Measurements from ENCODE around the gene GLIPR1L1.
A peak's percentile ranks its signal among the peaks of the same experiment; 100 is the strongest.

GLIPR1L1 gene

DNA sequence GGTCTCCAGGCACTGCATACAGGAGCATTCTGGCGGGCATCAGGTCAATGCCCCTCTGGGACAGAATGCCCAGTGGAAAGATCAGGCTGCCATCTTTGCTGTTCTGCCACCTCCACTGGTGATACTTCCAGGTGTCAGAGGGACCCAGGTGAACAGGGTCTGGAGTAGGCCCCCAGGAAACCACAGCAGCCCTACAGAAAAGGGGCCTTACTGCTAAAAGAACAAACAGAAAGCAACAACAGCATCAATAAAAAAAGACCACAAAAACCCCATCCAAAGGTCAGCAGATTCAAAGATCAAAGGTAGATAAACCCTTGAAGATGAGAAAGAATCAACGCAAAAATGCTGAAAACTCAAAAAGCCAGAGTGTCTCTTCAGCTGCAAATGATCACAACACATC, 15.9 kb downstream of the GLIPR1L1 start:
- no peak for DNase-seq (ENCODE audit: low read depth)

DNA sequence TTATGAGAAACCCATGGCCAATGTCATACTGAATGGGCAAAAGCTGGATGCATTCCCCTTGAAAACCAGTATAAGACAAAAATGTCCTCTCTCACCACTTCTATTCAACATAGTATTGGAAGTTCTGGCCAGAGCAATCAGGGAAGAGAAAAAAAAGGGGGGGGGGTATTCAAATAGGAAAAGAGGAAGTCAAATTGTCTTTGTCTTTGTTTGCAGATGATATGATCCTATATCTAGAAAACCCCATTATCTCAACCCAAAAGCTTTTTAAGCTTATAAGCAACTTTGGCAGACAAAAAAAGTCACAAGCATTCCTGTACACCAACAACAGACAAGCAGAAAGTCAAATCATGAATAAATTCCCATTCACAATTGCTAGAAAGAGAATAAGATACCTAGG, 19.5 kb downstream of the GLIPR1L1 start:
- DNase-seq (ENCODE audit: low read depth) = no peak

DNA sequence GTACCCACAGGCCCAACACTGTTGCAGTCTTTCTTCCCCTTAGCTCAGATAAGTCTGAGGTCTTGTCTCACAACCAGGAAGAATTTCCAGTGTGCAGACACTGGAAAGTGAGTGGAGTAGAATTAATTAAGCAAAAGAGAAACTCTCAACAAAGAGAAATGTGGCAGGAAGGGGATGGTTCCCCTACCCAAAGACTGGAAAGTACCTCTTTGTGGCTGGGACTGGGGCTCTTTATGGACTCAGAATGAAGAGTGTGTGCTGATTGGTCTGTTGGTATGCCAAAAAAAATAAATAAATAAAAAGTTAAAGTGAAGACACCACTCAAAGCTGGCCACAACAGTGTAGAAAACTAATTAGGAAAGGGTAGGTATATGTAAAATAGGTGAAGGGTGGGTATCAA, 26.4 kb downstream of the GLIPR1L1 start:
- DNase-seq (ENCODE audit: low read depth) = no peak

DNA sequence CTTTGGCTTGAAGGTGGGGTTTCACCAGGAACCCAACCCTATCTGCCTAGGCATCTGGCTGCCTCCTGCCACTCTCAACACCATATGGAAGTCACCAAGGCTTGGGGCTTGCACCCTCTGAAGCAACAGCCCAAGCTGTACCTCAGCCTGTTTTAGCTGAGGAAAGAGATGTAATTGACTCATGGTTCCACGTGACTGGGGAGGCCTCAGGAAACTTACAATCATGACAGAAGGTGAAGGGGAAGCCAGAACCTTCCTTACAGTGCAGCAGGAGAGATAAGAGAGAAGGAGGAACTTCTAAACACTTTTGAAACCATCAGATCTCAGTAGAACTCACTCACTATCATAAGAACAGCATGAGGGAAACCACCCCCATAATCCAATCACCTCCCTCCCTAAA, 26.9 kb downstream of the GLIPR1L1 start:
- DNase-seq (ENCODE audit: low read depth) = no peak

DNA sequence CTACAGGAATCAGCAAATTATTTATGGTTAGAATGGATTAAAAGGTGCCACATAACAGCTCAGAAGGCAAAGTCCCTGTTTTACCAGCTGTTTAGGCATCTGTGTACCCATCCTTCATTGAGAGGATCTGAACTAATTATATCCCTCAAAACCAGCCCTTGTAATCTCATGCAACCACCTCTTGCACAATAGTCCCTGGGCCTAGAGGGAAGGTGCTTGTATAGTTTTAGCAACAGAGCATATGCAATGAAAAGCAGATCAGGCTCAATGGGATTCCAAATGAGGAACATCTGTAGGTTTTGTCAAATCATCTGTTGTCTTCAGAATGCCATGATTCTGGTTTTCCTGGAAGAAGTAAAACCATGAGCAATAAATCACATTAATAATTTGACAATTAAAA, 30.4 kb downstream of the GLIPR1L1 start:
- peak; percentile 17 for DNase-seq (ENCODE audit: low read depth)

DNA sequence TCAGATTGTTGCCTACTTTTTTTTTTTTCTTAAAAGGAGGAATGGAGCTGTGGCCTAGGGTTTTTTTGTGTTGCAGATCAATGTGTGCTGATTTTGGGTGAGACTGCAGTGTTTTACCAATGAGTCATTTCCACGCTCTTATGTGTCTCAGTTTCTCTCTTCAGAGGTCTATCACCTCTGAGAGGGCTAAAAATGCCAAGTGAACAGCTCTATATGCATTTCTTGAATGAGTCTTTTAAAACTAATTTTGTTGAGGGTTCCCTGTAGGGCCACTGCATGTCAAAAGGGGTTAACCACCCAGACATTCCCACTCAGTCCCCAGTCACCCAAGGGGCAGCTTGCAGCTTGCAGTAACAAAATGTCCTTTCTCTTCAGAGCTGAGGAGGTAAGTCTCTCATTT, 32.2 kb downstream of the GLIPR1L1 start:
- peak; percentile 22 for DNase-seq (ENCODE audit: low read depth)

DNA sequence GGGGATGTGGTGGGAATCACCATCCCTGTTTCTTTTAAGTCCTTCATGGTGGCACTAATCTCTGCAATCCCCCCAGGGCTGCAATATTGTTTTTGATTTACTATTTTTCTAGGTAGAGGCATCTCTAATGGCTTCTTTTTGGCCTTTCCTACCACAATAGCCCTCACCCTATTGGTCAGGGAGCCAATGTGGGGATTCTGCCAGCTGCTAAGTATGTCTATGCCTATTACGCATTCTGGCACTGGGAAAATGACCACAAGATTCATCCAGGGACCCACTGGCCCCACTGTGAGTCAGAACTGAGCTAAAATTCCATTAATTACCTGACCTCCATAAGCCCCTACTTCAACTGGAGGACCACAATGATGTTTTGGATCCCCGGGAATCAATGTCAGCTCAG, 40.5 kb downstream of the GLIPR1L1 start:
- DNase-seq (ENCODE audit: low read depth) = no peak

DNA sequence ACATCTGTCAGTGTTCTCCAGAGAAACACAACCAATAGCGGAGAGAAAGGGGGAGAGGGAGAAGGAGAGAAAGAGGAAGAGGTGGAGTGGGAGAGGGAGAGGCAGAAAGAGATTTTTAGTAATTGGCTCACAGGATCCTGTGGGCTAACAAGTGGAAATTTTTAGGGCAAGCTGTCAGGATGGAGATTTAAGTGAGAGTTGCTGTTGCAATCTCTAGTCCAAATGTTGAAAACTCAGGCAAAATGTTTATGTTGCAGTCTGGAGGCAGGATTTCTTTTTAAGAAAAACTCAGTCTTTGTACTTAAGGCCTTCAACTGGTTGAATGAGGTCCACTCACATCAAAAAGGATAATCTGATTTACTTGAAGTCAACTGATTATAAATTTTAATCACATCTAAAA, 43.9 kb downstream of the GLIPR1L1 start:
- DNase-seq (ENCODE audit: low read depth) = no peak

DNA sequence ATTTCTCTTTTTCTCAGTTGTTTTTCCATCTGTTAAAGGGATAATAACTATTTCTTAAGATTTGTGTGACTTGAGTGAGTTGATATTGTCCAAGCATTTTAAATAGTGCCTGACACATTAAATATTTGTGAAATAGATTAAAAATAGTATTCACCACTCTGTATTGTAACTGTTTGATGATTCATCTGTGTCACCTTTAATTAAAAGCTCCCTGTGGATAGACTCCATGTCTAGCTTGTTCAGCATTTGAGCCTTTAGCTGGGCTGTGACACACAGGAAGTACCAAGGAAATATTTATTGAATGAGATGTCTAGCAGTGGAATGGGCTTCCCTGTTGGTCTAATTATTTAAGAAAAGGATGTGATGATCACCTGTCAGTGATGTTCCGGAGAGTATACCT, 54.6 kb downstream of the GLIPR1L1 start:
- peak; percentile 81 for DNase-seq (ENCODE audit: low read depth)

DNA sequence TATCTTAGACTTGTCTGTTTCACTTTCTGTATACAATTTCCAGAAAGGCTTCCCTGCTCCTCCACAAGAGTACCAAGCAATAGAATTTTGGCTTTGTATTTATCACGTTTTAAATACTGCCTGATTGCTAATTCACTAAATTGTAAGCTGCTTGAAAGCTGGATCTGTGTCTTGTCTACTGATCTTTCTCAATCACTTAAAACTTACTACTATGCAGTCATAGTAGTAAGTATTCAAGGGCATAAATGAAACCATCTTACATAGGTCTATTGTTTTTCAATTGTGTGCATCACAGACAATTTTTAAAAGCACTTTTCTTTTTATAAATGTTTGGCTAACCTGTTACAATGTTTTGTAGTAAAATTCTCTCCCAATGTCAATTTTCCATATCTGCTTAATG, 55.2 kb downstream of the GLIPR1L1 start:
- no peak for DNase-seq (ENCODE audit: low read depth)

DNA sequence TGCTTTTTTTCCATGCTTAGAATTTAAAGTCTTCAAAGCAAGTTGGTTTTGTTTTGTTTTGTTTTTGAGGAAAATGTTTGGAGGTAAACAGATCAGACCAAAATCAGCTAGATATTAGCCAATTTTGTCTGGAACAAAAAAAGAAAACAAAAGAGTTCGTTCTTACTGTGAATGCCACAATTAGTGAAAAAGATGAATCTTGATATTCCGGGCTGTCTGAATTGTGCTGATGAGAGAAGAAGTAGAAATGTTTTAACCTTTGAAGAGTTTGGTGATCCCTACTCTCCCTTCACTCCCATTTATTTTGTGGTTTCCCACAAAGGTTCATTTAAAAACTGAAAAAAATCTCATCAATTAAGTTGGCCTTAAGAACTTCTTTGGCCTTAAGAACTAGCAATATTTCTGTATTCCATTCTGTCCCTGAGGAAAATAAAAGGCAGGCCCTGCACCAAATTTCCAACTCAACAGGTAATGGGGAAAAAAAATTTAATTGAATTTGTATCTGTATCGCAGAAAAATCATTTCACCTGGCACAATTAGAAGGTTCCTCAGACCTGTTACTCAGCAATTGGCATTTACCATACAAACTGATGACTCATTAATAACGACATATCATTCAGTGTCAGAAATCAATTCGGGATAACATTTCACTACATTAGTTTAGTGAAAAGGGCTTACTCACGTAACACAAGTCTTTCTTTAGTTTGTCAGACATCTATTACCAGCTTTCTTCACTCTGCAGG, 55.9 kb downstream of the GLIPR1L1 start:
- DNase-seq (ENCODE audit: low read depth) = no peak

DNA sequence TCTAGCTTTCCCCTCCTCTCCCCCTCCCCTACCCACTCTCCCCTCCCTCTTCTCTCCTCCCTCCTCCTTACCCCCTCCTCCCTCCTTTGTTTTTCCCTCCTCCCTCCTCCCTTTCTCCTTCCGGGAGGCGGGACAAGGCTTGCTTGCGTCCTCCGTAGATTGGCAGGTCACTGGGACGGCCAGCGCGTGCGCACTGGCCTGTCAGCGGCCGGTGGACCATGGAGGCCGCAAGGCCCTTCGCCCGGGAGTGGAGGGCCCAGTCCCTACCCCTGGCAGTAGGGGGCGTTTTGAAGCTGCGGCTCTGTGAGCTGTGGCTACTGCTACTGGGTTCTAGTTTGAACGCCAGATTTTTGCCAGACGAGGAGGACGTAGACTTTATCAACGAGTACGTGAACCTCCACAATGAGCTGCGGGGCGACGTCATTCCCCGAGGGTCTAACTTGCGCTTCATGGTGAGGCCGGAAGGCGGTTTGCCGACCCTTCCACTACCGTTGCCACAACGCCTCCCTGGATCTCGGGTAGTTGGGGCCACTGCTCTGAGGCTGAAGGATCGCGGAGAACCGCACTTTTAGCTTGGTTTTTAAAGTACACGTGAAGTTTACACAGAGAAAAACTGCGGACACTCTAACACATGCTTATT, 56.5 kb downstream of the GLIPR1L1 start, which contains the start of gene GLIPR1L2:
GLIPR1L2 (plus strand) TSS at position 191 of the 640 bp plus-strand sequence; CDS start at position 219, 28 bp downstream.
- peak; percentile 95 for DNase-seq (ENCODE audit: low read depth)

DNA sequence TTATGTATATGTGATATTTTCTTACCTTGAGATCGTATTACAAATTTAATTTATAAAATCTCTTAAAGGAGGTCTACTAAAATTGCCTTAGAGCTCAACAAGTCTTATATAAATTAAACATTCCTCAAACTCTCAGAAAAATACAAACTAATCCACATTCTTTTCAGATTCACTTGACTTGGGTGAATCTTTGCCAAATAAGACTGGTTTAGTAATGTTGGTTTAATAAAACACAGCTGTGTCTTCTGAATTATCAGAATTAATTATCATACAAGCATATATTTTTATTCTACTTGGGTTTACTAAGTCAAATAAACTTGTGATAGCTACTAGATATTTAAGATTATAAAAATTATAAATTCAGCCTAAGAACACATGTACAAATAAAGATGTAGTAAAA, 69.8 kb downstream of the GLIPR1L1 start:
- peak; percentile 1 for DNase-seq (ENCODE audit: low read depth)

DNA sequence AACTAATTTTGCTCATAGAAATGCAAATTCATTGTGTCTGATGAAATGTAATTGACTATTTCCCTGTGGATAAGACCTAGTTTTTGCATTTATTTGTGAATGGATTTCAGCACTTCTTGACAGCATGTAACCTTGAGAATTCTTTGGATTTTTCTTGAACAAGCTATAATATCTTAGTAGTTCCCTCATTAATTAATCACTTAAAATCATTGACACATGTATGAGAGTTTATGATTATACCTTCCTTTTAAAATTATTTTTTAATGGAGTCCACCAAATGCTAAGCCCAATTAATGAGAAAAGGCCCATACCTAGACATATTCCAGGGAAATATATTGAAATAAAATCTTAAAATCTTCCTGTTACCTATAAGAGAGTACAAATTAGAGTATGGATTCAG, 73.2 kb downstream of the GLIPR1L1 start:
- DNase-seq (ENCODE audit: low read depth) = no peak

DNA sequence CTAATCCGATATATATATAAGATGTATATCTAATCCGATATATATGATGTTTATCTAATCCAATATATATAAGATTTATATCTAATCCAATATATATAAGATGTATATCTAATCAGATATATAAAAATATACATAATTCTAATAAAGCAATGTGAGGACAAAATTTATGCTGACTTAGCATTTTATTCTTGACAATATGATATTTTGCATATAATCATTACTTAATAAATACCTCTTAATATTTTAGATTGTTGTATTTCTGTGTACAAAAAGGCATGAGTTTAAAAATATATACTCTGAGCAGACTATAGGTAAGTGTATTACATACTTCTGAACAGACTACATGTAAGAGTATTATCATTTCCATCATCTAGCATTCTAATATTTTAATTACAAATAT, 75.4 kb downstream of the GLIPR1L1 start:
- DNase-seq (ENCODE audit: low read depth) = no peak

DNA sequence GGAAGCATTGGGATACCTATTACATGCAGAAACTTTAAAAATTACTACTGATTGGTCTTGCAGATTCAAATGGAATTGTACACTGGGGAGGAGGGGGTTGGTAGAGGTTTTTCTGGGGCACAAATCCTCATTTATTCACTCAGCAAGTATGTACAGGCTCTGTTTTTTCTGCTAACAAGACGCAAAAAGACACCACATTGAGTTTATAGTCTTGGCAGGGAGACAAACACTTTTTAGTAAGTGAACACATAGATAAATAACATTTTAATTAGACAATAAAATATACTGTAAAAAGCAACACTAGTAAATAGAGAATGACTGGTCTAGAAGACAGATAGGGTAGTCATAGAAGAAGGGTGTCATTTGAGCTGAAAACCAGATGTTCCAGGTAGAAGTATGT, 80.2 kb downstream of the GLIPR1L1 start:
- peak; percentile 65 for DNase-seq (ENCODE audit: low read depth)

DNA sequence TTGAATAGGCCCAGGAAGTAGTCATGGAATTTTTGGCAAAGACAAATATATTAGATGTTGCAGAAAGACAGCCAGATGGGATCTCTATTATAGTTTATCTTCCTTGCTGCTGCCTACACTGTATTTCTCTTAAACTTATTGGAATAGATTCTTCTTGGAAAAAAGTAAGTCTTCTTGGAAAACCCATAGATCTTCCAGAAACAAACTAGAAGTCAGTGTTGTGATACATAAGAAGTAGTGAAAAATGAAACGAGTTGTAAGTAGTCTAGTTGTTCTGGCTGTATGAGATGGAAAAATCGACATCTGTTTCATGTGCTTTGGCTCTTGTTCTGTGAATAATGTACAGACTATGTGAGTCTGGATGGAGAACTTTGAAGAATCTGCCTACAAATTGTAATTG, 85.4 kb downstream of the GLIPR1L1 start:
- peak; percentile 31 for DNase-seq (ENCODE audit: low read depth)
